Midbrain (tissue), 1 donor: ENCODE measurements around the gene TMEM114.
A peak's percentile ranks its signal among the peaks of the same experiment; 100 is the strongest.
"Not testable (repeated sequence)": the region's sequence is repeated elsewhere in the genome, so short reads cannot be mapped to it uniquely, and the experiment has no call there.

ENCODE experiments used
- DNase-seq: peaks from one replicate; lab custom pipeline; 2025; lab: John Stamatoyannopoulos, UW

TMEM114 gene

GRCh38 chr16:8572919-8573724 lies 17.2 kb downstream of the TMEM114 start:
- no peak for DNase-seq

GRCh38 chr16:8572063-8572918 lies 18.0 kb downstream of the TMEM114 start:
- DNase-seq, result no peak

DNA sequence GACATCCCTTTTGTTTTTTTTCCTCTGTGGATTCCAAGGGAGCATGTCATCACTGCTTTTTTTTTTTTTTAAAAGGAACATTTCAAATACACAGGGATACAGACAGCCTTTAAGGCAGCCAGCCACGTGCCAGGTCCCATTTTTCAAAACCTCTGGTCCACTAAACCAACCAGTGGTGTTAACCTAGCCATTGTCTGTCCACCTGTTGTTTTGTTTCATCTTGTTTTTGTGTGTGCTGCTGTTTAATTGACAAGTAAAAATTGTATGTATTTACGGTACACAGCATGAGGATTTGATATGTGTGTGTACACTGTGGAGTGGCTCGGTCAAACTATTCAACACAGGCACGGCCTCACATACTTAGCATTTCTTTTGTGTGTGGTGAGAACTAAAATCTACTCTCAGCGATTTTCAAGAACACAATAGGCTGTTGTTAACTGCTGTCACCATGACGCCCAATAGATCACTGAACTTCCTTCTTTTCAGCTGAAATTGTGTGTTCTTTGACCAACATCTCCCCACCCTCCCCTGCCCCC lies 19.2 kb downstream of the TMEM114 start:
- DNase-seq, result no peak

- DNase-seq, result not testable (repeated sequence)
Measured at GRCh38 chr16:8570393-8570792, 19.9 kb downstream of the TMEM114 start.

- DNase-seq, result no peak
Measured at GRCh38 chr16:8569650-8570346, 20.5 kb downstream of the TMEM114 start.

DNA sequence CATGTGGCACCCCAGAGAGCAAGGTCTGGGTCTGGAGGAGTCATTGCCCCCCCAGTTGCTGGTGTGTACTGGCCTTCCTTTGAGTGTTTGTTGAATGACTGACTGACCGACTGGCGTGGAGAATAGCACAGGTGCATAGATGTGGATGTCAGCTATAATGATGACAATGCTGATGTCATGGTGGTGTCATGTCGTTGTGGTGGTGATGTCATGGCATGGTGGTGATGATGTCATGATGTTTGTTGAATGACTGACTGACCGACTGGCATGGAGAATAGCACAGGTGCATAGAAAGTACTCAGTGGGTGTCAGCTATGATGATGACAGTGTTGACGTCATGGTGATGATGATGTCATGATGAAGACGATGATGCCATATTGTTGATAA lies 22.1 kb downstream of the TMEM114 start:
- no peak for DNase-seq

GRCh38 chr16:8567355-8568230 lies 22.7 kb downstream of the TMEM114 start:
- peak; percentile 75 for DNase-seq

DNA sequence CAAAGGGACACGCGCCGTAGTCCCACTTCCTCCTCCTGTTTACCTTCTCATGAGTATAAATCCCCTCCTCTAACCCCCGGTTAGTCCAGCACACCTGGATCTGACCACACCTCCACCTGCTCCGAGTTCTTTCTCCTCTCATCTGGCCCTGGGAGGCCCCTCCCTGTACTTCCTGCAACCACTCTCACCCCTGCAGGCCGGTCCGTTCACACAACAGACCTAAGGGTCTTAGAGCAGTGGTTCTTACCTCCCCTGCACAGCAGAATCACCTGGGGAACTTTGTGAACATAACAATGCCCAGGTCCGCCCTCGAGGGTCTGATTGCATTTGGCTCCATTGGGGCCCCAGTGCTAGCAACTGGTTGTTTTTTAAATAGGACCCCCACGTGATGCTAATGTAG lies 24.8 kb downstream of the TMEM114 start:
- no peak for DNase-seq

DNA sequence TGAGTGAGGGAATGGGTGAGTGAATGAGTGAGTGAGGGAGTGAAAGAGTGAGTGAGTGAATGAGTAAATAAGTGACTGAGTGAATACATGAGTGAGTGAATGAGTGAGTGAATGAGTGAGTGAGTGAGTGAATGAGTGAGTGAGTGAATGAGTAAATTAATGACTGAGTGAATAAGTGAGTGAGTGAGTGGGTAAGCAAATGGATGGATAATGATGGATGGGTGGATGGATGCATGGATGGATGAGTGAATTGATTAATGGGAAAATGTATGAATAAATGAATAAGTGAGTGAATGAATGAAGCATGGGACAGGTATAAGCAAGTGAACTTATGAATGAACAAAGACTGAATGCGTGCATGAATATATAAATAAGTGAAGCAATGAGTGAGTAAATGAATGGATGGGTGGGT lies 25.4 kb downstream of the TMEM114 start:
- no peak for DNase-seq

DNA sequence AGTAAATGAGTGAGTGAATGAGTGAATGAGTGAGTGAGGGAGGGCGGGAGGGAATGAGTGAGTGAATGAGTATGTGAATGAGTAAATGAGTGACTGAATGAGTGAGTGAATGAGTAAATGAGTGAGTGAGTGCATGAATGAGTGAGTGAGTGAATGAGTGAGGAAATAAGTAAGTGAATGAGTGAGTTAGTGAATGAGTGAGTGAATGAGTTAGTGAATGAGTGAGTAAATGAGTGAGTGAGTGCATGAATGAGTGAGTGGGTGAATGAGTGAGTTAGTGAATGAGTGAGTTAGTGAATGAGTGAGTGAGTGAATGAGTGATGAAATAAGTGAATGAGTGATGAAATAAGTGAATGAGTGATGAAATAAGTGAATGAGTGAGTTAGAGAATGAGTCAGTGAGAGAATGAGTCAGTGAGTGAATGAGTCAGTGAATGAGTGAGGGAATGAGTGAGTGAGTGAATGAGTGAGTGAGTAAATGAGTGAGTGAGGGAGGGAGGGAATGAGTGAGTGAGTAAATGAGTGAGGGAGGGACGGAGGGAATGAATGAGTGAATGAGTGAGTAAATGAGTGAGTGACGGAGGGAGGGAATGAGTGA lies 26.3 kb downstream of the TMEM114 start:
- DNase-seq, result not testable (repeated sequence)

DNA sequence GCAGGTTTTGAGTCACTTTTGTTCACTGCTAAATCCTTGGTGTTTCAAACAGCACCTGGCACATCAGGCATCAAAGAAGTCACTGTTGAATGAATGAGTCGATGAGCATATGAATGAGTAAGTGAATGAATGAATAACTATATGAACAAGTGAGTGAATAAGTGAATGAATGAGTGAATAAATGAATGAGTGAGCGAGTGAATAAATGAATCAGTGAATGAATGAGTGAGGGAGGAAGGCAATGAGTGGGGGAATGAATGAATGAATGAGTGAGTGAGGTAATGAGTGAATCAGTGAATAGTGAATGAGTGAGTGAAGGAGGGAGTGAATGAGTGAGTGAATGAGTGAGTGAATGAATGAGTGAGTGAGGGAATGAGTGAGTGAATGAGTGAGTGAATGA lies 28.8 kb downstream of the TMEM114 start:
- DNase-seq, result no peak

DNA sequence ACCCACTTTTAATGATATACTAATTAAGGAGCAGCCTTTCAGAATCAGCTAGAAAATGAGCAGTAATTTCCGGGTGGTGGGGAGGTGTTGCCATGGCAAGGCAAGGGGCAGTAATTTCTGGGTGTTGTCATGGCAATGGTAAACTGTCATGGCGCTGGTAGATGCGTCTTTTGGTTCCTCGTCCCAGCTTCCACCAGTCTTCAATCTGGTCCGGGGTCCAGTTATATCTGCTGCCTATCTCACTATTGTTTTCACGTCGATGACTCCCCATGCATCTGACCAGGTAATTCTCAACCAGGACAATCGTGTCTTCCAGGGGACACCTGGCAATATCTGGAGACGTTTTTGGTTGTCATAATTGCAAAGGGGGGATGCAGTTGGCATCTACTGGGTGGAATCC lies 34.9 kb downstream of the TMEM114 start:
- no peak for DNase-seq

DNA sequence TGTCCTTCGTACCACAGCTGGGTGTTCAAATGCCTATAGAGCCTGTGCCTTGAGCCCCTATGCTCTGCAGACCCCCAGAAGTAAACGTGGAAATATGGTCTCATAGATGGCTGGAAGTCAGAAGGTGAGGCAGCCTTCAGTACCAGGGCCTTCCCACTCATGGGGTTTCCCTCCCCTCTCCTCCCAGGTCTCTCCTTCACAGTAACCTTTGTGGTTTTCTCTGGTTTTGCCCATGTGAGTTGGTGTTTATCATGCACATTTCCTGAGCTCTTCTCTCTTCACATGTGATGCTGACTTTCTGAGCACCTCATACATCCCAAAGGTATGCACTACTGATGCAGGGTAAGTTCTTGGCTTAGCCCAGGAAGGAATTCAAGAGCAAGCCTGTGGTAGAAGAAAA lies 35.4 kb downstream of the TMEM114 start:
- no peak for DNase-seq

DNA sequence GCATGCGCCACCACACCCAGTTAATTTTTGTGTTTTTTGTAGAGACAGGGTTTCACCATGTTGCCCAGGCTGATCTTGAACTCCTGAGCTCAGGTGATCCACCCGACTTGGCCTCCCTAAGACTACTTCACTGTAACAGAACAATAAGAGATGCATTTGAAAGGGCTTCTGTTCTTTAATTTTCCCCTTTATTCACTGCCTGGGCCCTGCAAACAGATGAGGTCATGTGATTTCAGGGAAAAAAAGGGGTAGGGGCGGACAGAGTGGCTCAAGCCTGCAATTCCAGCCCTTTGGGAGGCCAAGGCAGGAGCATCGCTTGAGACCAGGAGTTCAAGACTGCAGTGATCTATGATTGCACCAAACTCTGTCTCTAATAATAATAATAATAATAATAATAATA lies 36.3 kb downstream of the TMEM114 start:
- DNase-seq, result no peak

DNA sequence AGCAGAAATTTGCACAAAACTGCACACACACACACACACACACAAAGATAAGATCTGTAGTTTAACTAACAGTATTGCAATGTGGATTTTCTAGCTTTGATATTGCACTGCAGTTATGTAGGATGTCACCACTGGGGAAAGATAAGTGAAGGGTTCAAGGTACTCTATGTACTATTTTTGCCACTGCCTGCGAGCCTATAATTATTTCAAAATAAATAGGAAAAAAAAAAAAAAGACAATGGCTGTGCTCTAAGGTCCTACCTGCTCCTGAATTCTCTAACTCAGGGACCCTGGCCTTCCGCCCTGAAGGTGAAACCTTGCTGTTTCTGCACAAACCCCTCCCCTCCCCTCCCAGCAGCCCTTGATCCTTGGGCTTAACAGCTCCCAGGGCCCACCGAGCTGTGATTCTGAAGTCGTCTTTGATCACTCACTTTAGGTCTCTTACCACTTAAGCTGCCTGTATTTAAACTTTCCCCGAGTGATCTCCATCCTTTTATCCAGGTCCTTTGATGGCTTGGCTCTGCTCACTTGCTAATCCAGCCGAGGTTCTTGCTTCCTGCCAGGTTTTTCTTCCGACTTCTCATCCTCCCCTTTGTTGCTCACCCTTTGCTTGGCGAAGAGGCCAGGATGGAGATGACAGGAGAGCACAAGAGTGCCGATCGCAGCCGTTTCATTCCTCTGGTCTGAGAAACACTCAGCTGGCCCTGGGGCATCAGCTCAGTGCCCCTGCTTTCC lies 37.7 kb downstream of the TMEM114 start:
- DNase-seq, result no peak

- DNase-seq, result no peak
Measured at GRCh38 chr16:8551388-8552332, 38.7 kb downstream of the TMEM114 start.

- no peak for DNase-seq
Measured at GRCh38 chr16:8550728-8551387, 39.5 kb downstream of the TMEM114 start.

GRCh38 chr16:8549843-8550412 lies 40.4 kb downstream of the TMEM114 start:
- DNase-seq, result no peak
